ENCODE measurements around the gene PDE10A.

Gene PDE10A

GRCh38 chr6:165649166-165650137, 13.6 kb downstream of the PDE10A start:
- no peak for ATAC-seq
- Mint-ChIP-seq H3K9me3 (no peaks in the 10 kb centered on the region), H3K36me3 (no peaks in the 10 kb centered on the region), H3K27ac (no peak overlapping the region), H3K4me3 (no peak overlapping the region), H3K4me1 (no peaks in the 10 kb centered on the region)
- no peak for DNase-seq (ENCODE audit: low spot score in 2 of 2)

DNA sequence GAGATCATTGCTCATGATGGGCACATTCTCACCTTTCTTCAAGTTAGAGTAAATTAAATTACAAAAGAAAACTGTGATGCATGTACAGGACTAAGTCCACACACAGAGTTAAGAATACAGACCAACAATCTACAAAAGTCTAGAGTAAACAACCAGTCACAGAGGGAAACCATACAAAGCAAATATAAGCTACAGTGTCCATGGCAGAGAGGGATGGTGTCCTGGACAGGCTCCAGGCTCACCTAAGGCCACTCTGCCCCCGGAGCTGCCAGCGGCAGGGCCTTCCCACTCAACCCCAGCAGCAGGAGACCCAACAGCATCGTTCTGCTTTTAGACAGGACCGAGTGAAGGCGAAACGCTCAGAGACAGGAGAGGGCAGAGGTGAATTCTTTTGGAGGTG, 16.0 kb downstream of the PDE10A start:
- no peak for ATAC-seq

DNA sequence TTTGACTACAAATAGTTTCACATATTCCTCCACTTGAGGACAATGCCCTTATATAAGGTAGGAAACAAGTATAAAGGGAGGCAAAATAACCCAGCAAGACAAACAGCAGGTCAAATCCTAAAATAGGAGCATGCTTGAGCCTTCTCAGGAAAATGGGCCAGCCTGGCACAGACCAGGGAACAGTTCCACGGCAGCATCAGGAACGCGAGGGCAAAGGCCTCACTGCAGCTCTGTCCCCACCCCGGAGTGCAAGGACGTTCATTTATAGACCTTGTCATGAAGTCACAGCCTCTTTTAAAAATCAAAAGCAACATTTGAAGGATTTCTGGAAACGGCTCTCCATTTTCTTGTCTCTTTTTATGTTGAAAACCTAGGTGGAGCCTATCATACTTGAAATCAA, 17.1 kb downstream of the PDE10A start:
- DNase-seq (ENCODE audit: low spot score in 2 of 2) (no peak), ATAC-seq (no peak)
- Mint-ChIP-seq H3K9me3 (peaks cover 2% of the 10 kb centered on the region), H3K4me1 (no peaks in the 10 kb centered on the region), H3K36me3 (no peaks in the 10 kb centered on the region), H3K4me3 (no peak overlapping the region), H3K27ac (no peak overlapping the region)

More for the DNA sequence above, 16.0 kb downstream of the PDE10A start:
- H3K36me3 Mint-ChIP-seq: no peaks in the 10 kb centered on the region
- H3K4me1 Mint-ChIP-seq: no peaks in the 10 kb centered on the region
- H3K4me3 Mint-ChIP-seq: no peak overlapping the region
- no peak for DNase-seq (ENCODE audit: low spot score in 2 of 2)
- peaks cover 2% of the 10 kb centered on the region for H3K9me3 Mint-ChIP-seq
- no peak overlapping the region for H3K27ac Mint-ChIP-seq

- DNase-seq (ENCODE audit: low spot score in 2 of 2) (no peak), ATAC-seq (no peak)
- H3K27ac Mint-ChIP-seq: no peak overlapping the region
- H3K4me1 Mint-ChIP-seq: no peaks in the 10 kb centered on the region
- H3K36me3 Mint-ChIP-seq: no peaks in the 10 kb centered on the region
- peaks cover 2% of the 10 kb centered on the region for H3K9me3 Mint-ChIP-seq
- no peak overlapping the region for H3K4me3 Mint-ChIP-seq
Measured at GRCh38 chr6:165644586-165645266, 18.3 kb downstream of the PDE10A start.

DNA sequence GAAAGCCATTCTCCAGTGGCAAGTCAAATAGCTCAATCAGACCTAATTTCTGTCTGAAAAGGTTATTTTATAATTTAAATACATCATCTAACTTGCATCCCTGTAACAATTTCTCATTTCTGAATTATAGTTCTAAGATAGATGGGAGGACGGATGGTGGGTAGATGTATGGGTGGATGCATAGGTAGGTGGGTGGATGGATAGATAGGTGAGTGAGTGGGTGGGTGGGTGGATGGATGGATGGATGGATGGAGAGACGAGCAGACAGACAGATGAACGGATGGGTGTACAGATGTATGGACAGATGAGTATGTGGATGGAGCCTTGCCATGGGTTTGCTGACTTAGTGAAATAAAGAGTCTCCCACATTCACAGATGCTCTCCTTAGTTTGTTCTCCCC, 20.0 kb downstream of the PDE10A start:
- ATAC-seq (no peak), DNase-seq (ENCODE audit: low spot score in 2 of 2) (no peak)
- H3K27ac Mint-ChIP-seq: no peak overlapping the region
- H3K9me3 Mint-ChIP-seq: peaks cover 2% of the 10 kb centered on the region
- no peaks in the 10 kb centered on the region for H3K36me3 Mint-ChIP-seq
- H3K4me1 Mint-ChIP-seq: no peaks in the 10 kb centered on the region
- H3K4me3 Mint-ChIP-seq: no peak overlapping the region

DNA sequence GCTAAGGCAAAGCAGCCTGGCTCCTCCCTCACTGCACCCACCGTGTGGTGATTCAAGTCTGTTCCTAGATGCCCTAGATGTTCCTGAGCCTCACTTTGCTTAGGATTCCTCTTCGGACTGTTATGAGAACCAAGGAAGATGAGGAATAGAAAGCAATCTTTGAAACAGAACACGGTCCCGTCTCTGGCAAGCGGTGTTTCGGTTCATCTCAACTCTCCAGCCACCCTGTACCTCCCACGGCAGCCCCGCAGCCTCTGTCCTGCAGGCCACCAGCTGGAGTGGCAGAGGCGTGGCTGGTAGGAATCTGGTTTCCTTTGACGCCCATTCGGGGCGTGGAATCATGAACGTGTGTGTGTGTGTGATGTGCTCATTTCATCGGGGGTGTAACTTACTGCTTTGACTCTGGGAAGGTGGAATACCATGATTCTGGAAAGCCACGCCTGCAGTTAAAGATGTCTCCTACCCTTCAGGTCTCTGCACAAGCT, 21.3 kb downstream of the PDE10A start:
- H3K4me1 Mint-ChIP-seq: no peaks in the 10 kb centered on the region
- H3K4me3 Mint-ChIP-seq: no peak overlapping the region
- peaks cover 2% of the 10 kb centered on the region for H3K9me3 Mint-ChIP-seq
- ATAC-seq (peak; percentile 16), DNase-seq (ENCODE audit: low spot score in 2 of 2) (no peak)
- no peaks in the 10 kb centered on the region for H3K36me3 Mint-ChIP-seq
- no peak overlapping the region for H3K27ac Mint-ChIP-seq

DNA sequence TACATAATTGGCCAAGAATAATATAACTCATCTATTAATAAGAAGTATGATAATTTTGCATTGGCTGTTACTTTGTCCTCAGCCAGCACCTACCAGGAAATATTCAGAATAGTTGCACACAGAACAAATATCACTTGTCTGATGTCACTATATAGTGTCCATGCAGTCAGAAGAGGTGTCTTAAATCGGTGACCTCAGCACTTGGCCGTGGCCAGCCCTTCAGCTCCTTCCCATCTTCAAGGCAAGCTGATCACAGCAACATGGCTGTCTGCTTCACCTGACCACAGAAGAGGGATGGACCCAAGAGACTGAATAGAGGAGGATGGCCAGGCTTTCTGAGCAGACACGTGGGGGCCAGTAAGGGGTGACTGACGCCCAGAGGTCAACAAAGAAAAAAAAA, 22.2 kb downstream of the PDE10A start:
- no peaks in the 10 kb centered on the region for H3K36me3 Mint-ChIP-seq
- no peaks in the 10 kb centered on the region for H3K4me1 Mint-ChIP-seq
- DNase-seq (ENCODE audit: low spot score in 2 of 2) (no peak), ATAC-seq (no peak)
- H3K27ac Mint-ChIP-seq: no peak overlapping the region
- H3K9me3 Mint-ChIP-seq: peaks cover 2% of the 10 kb centered on the region
- no peak overlapping the region for H3K4me3 Mint-ChIP-seq

GRCh38 chr6:165638530-165638929, 24.5 kb downstream of the PDE10A start:
- no peaks in the 10 kb centered on the region for H3K4me1 Mint-ChIP-seq
- DNase-seq (ENCODE audit: low spot score in 2 of 2) (no peak), ATAC-seq (no peak)
- peaks cover 2% of the 10 kb centered on the region for H3K9me3 Mint-ChIP-seq
- H3K36me3 Mint-ChIP-seq: no peaks in the 10 kb centered on the region
- H3K27ac Mint-ChIP-seq: no peak overlapping the region
- no peak overlapping the region for H3K4me3 Mint-ChIP-seq

DNA sequence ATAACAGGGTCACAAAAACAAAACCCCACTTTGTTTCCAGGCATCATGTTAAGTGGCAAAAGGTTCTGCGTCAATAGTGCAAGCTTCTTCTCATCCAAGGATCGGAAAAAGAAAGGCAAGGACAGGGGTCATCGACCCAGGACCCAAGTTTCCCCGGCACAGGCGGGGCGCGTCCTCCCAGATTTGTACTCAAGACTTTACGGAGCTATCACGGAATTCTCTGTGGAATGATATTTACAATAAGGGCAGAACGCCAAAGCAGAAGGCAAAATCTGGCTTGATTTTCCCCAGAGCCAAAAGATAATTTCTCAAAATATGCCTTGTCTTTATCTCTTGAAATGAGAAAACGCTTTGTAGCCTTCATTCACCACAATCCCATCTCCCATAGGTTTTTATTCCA, 25.5 kb downstream of the PDE10A start:
- Mint-ChIP-seq H3K36me3 (no peaks in the 10 kb centered on the region), H3K27ac (no peak overlapping the region), H3K9me3 (peaks cover 2% of the 10 kb centered on the region), H3K4me3 (no peak overlapping the region), H3K4me1 (no peaks in the 10 kb centered on the region)
- no peak for DNase-seq (ENCODE audit: low spot score in 2 of 2)
- no peak for ATAC-seq

GRCh38 chr6:165636402-165637048, 26.5 kb downstream of the PDE10A start:
- H3K9me3 Mint-ChIP-seq: no peaks in the 10 kb centered on the region
- no peaks in the 10 kb centered on the region for H3K4me1 Mint-ChIP-seq
- no peak for DNase-seq (ENCODE audit: low spot score in 2 of 2)

DNA sequence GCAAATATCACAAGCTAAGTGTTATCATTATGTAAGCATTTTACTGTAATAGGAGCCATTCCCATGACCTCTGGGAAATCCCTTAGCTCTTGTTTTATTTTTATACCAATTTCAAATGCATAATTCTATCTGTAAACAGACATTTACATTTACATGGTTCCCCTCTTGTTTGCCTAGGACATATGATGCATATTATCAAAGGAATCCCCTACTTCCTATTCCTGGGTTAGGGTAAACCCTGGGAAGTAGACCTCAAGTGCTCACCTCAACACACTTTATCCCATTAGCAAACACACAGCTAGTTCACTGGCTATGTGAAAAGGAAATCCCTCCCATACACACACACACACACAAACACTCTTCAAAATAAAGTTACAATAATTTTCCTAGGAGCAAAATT, 27.1 kb downstream of the PDE10A start:
- DNase-seq (ENCODE audit: low spot score in 2 of 2) (no peak), ATAC-seq (no peak)
- no peaks in the 10 kb centered on the region for H3K4me1 Mint-ChIP-seq
- no peak overlapping the region for H3K4me3 Mint-ChIP-seq
- H3K9me3 Mint-ChIP-seq: no peaks in the 10 kb centered on the region
- H3K27ac Mint-ChIP-seq: no peak overlapping the region
- no peaks in the 10 kb centered on the region for H3K36me3 Mint-ChIP-seq

More at GRCh38 chr6:165636402-165637048, 26.5 kb downstream of the PDE10A start:
- ATAC-seq: no peak
- H3K36me3 Mint-ChIP-seq: no peaks in the 10 kb centered on the region
- H3K4me3 Mint-ChIP-seq: no peak overlapping the region
- H3K27ac Mint-ChIP-seq: no peak overlapping the region

DNA sequence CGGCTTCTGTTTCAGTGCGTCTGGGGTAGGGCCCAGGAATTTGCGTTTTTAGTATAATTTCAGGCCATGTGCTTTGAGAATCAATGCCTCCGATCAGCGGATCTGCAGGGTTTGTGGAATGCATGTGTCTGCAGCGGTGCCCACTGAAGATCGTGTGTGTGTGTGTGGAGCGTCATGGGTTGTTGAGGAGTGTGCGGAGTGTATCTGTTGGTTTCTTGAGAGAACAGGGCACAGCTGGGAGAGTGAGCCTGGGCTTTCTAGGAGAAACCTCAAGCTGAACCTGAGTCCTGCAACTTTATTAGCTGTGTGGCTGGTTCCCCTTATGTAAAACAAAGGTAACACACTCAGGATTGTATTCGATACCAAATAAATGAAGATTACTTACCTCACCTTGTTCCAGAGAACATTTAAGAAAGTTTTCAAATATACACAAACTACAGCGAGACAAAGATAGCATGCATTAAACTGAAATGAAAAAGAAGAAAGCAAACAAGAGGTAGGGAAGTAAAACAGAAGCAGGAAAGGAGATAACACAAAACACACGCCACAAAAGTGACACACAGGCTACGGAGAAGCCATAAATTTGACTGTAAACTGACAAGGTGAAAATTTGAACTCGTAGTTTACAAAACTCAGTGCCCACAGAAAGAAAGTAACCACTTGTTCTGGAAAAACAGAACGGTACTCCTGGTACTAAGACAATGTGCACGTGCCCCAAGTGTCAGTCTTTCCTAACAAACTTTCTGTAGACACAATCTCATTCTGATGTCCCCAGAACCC, 28.8 kb downstream of the PDE10A start:
- no peak for ATAC-seq
- no peak overlapping the region for H3K27ac Mint-ChIP-seq
- no peak for DNase-seq (ENCODE audit: low spot score in 2 of 2)
- H3K4me1 Mint-ChIP-seq: no peaks in the 10 kb centered on the region
- no peaks in the 10 kb centered on the region for H3K9me3 Mint-ChIP-seq
- H3K36me3 Mint-ChIP-seq: no peaks in the 10 kb centered on the region
- no peak overlapping the region for H3K4me3 Mint-ChIP-seq

GRCh38 chr6:165632194-165632593, 30.8 kb downstream of the PDE10A start:
- H3K27ac Mint-ChIP-seq: no peak overlapping the region

GRCh38 chr6:165630544-165630953, 32.5 kb downstream of the PDE10A start:
- H3K27ac Mint-ChIP-seq: no peak overlapping the region
- H3K36me3 Mint-ChIP-seq: no peaks in the 10 kb centered on the region
- H3K4me3 Mint-ChIP-seq: no peak overlapping the region
- H3K4me1 Mint-ChIP-seq: no peaks in the 10 kb centered on the region
- no peak for ATAC-seq
- no peaks in the 10 kb centered on the region for H3K9me3 Mint-ChIP-seq
- no peak for DNase-seq (ENCODE audit: low spot score in 2 of 2)

More at GRCh38 chr6:165632194-165632593, 30.8 kb downstream of the PDE10A start:
- Mint-ChIP-seq H3K4me1 (no peaks in the 10 kb centered on the region), H3K36me3 (no peaks in the 10 kb centered on the region), H3K4me3 (no peak overlapping the region), H3K9me3 (no peaks in the 10 kb centered on the region)
- DNase-seq (ENCODE audit: low spot score in 2 of 2): no peak
- ATAC-seq: no peak

DNA sequence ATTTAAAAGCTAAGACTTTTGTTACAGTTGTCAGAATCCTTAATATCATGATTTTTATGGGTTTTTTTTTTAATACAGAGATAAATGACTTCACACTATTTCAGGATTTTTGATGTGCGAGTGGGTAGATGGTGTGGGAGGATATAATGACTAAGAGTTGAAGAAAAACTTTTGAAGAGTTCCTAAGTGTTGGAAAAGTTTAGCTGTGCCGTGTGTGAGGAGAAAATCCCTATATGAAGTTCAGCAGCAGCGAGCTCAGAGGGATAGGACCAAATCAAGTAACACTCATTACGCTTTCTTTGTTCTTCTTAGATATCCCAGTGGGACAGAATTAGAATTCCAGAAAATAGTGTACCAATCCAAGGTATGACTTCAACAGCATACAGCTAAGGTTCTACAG, 34.1 kb downstream of the PDE10A start:
- H3K36me3 Mint-ChIP-seq: no peaks in the 10 kb centered on the region
- no peaks in the 10 kb centered on the region for H3K4me1 Mint-ChIP-seq
- no peak overlapping the region for H3K27ac Mint-ChIP-seq
- no peak overlapping the region for H3K4me3 Mint-ChIP-seq
- DNase-seq (ENCODE audit: low spot score in 2 of 2) (no peak), ATAC-seq (no peak)
- peaks cover 3% of the 10 kb centered on the region for H3K9me3 Mint-ChIP-seq
